Gastroesophageal sphincter (tissue), 4 donors: ENCODE data around the gene KCNQ1OT1. TPM values are rescaled to one million over a fixed set of nuclear protein-coding genes. Genes with fewer than 3 reads are reported as not detected.

Experiments
- ATAC-seq: fragments of 150-250 bp; one replicate; pipeline ENCODE4 v1.9.1; 2016; ENCODE audit warnings: mild to moderate bottlenecking, moderate library complexity
- H3K27ac ChIP-seq, 4 donors: fragments of 200-600 bp; sonication (generic) in 3 of 4; 1 replicate in 3 of 4; 2 replicates in 1 of 4; pipeline ENCODE4 v1.5.1; 2016 to 2019
- H3K27me3 ChIP-seq: fragments of 200-600 bp; sonication (generic); one replicate; pipeline ENCODE4 v1.5.1; 2019
- H3K36me3 ChIP-seq, 2 donors: fragments of 200-600 bp; sonication (generic); one replicate each; pipeline ENCODE4 v1.5.1; 2019; ENCODE audit warnings: control low read depth in 1 of 2
- H3K4me1 ChIP-seq, 3 donors: fragments of 200-600 bp; sonication (generic); 1 replicate in 2 of 3; 2 replicates in 1 of 3; pipeline ENCODE4 v1.5.1; 2016 to 2019; ENCODE audit warnings: control low read depth in 2 of 3
- H3K4me3 ChIP-seq, 2 donors: fragments of 200-600 bp; sonication (generic); one replicate each; pipeline ENCODE4 v1.5.1; 2019; ENCODE audit warnings: mild to moderate bottlenecking in 1 of 2, moderate library complexity in 1 of 2
- H3K9me3 ChIP-seq, 3 donors: fragments of 200-600 bp; sonication (generic); one replicate each; pipeline ENCODE4 v1.5.1; 2017 to 2019; ENCODE audit warnings: control low read depth in 2 of 3
- CTCF ChIP-seq, 4 experiments: fragments of 200-600 bp in 2 of 4; fragments of 450-650 bp in 2 of 4; sonication (generic) in 1 of 4; IDR thresholded peaks; one replicate each; pipeline ENCODE4 v1.5.1; 2017 to 2019; ENCODE audit warnings: antibody characterized with exemption in 4 of 4, mild to moderate bottlenecking in 2 of 4, moderate library complexity in 2 of 4
- EP300 ChIP-seq: sonication (generic); formaldehyde crosslinking; IDR thresholded peaks from one replicate; pipeline ENCODE4 v1.6.1; 2017; ENCODE audit warnings: antibody characterized with exemption, mild to moderate bottlenecking
- POLR2A ChIP-seq, 2 donors: fragments of 450-650 bp; IDR thresholded peaks; one replicate each; pipeline ENCODE4 v1.6.1; 2017; ENCODE audit warnings: antibody characterized with exemption in 2 of 2, mild to moderate bottlenecking in 2 of 2, moderate library complexity in 1 of 2
- POLR2AphosphoS5 ChIP-seq: sonication (generic); formaldehyde crosslinking; IDR thresholded peaks from one replicate; pipeline ENCODE4 v1.6.1; 2017; ENCODE audit warnings: antibody characterized with exemption
- WGBS, 2 donors: methylation state at CpG; one replicate each; pipeline ENCODE4 v1.1.5; 2018; ENCODE audit warnings: low coverage in 1 of 2; 5-methylcytosine and 5-hydroxymethylcytosine counted together
- total RNA-seq, 4 donors: library from RNA; depleted of rRNA; stranded (reverse); fragments of >200 nt; gene quantifications; one replicate each; pipeline ENCODE4 v1.1.0, GENCODE V29; 2016

The KCNQ1OT1 gene
- total RNA-seq, 4 donors from 2014 or later = 0.52 to 3.3 (median 1.4) TPM

DNA sequence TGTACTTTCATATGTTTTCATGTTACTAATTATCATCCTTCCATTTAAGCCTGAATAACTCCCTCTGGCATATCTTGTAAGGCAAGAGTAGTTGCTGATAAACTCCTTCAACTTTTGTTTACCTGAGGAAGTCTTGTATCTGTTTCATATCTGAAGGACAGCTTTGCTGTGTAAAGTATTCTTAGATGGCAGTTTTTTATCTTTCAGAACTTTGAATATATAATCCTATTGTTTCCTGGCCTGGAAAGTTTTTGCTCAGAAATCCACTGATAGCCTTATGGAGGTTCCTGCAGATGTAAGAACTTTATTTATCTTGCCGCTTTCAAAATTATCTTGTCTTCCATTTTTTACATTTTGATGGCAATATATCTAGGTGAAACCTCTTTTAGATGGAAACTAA, 69.1 kb downstream of the KCNQ1OT1 start:
- H3K4me3 ChIP-seq = no peak overlapping the region
- H3K36me3 ChIP-seq = no peaks in the 10 kb centered on the region
- peaks cover 0 to 74% (median 0%) of the 10 kb centered on the region in 3 donors for H3K9me3 ChIP-seq
- no peaks in the 10 kb centered on the region for H3K27me3 ChIP-seq
- no peak overlapping the region for H3K27ac ChIP-seq
- no peaks in the 10 kb centered on the region for H3K4me1 ChIP-seq
- 100% methylated on average over 1 of the region's 1 CpG for WGBS, 2 donors
- no peak for ATAC-seq
- TF ChIP-seq POLR2AphosphoS5 (no peak), CTCF (IDR thresholded peaks at IDR 0.05) (no peak), POLR2A (IDR thresholded peaks at IDR 0.05) (no peak), EP300 (no peak)

GRCh38 chr11:2625183-2625582, 74.6 kb downstream of the KCNQ1OT1 start:
- TF ChIP-seq POLR2A (IDR thresholded peaks at IDR 0.05) = no peak
- TF ChIP-seq CTCF (IDR thresholded peaks at IDR 0.05) = no peak
- Histone ChIP-seq H3K4me3 (no peak overlapping the region), H3K27ac (no peak overlapping the region), H3K9me3 (peaks cover 0 to 27% (median 0%) of the 10 kb centered on the region in 3 donors), H3K27me3 (no peaks in the 10 kb centered on the region), H3K4me1 (no peaks in the 10 kb centered on the region), H3K36me3 (no peaks in the 10 kb centered on the region)
- ATAC-seq = no peak
- 29 to 50% methylated on average over 2 of the region's 3 CpGs for WGBS, 2 donors

GRCh38 chr11:2621894-2622293, 77.9 kb downstream of the KCNQ1OT1 start:
- Histone ChIP-seq H3K4me1 (no peaks in the 10 kb centered on the region), H3K27ac (no peak overlapping the region), H3K9me3 (peaks cover 0 to 5% (median 0%) of the 10 kb centered on the region in 3 donors), H3K36me3 (no peaks in the 10 kb centered on the region), H3K27me3 (no peaks in the 10 kb centered on the region), H3K4me3 (no peak overlapping the region)
- TF ChIP-seq CTCF (IDR thresholded peaks at IDR 0.05) (no peak), EP300 (no peak), POLR2A (IDR thresholded peaks at IDR 0.05) (no peak), POLR2AphosphoS5 (no peak)
- no peak for ATAC-seq
- 24 to 30% methylated on average over 3 of the region's 3 CpGs for WGBS, 2 donors

DNA sequence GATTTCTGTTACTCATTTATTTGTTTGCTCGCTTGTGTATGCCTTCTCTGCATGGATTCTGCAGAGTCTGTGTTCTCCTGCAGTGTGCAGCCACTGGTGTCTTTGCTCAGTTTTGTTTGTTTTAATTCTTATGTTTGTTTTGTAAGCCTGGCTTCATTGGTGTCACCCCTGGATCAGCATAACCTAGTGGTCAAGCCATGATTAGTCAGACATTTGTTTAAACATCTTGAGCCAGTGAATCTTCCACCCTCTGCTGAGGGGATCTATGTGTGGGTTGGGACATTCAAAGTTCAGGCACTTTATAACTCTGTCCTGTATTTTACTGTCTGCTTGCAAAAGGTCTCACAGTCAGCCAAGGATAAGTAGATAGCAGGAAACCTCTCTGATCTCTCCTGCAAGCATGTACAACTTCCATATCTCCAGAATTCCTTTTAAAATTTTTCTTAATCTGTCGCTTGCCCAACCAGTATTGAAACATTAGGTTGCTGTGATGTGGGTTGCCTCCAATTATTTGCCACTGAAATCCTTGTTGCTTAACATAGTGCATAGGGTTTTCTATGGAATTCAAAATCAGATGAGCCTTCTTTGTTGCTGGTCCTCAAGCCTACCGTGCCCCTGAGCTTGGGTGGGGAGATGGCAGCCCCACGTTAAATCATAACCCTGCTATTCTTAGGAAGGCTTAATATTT, 86.8 kb downstream of the KCNQ1OT1 start:
- H3K9me3 ChIP-seq = peaks cover 0 to 26% (median 0%) of the 10 kb centered on the region in 3 donors
- WGBS, 2 donors = 82 to 89% methylated on average over 3 to 4 of the region's 4 CpGs
- TF ChIP-seq POLR2AphosphoS5 (no peak), EP300 (no peak), POLR2A (IDR thresholded peaks at IDR 0.05) (no peak), CTCF (IDR thresholded peaks at IDR 0.05) (no peak)
- no peaks in the 10 kb centered on the region for H3K36me3 ChIP-seq
- no peak for ATAC-seq
- no peaks in the 10 kb centered on the region for H3K4me1 ChIP-seq
- H3K27me3 ChIP-seq = no peaks in the 10 kb centered on the region
- H3K4me3 ChIP-seq = no peak overlapping the region
- H3K27ac ChIP-seq = no peak overlapping the region

DNA sequence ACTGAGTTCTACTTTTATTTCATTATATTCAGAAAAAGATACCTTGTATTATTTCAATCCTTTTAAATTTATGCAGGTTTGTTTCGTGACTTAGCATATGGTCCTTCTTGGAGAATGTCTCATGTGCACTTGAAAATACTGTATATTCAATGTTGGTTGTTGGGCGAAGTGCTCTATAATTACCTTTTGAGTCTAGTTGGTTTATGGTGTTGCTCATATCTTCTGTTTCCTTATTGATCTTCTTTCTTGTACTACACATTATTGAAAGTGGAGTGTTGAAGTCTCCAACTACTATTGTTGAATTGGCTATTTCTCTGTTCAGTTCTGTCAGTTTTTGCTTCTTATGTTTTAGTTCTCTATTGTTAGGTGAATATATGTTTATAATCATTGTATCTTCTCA, 90.4 kb downstream of the KCNQ1OT1 start:
- Histone ChIP-seq H3K36me3 (no peaks in the 10 kb centered on the region), H3K4me1 (no peaks in the 10 kb centered on the region), H3K27ac (no peak overlapping the region), H3K27me3 (no peaks in the 10 kb centered on the region), H3K9me3 (peaks cover 0 to 26% (median 0%) of the 10 kb centered on the region in 3 donors), H3K4me3 (no peak overlapping the region)
- TF ChIP-seq EP300 = no peak
- 88 to 95% methylated on average over 2 of the region's 2 CpGs for WGBS, 2 donors
- no peak for ATAC-seq
